Chondrocyte (in vitro differentiated cells): ENCODE data around the gene ATF6. TPM values are rescaled to one million over a fixed set of nuclear protein-coding genes. Genes with fewer than 3 reads are reported as not detected.

ENCODE experiments used
- DNase-seq: peaks from one replicate; pipeline ENCODE4 v3.0.0; 2021; ENCODE audit warnings: mixed read lengths, low spot score
- H3K27ac Mint-ChIP-seq: one replicate; pipeline ENCODE4 v1.8.0; 2021; ENCODE audit warnings: mild to moderate bottlenecking, moderate library complexity, mixed read lengths; ENCODE audit not compliant: unreplicated experiment
- H3K27me3 Mint-ChIP-seq: 2 replicates; pipeline ENCODE4 v1.8.0; 2021; ENCODE audit warnings: low read depth, mixed read lengths
- H3K36me3 Mint-ChIP-seq: 2 replicates; pipeline ENCODE4 v1.8.0; 2021; ENCODE audit warnings: low read depth, mixed read lengths
- H3K4me1 Mint-ChIP-seq: 2 replicates; pipeline ENCODE4 v1.8.0; 2021; ENCODE audit warnings: low read depth, mild to moderate bottlenecking, mixed read lengths
- H3K4me3 Mint-ChIP-seq: one replicate; pipeline ENCODE4 v1.8.0; 2021; ENCODE audit warnings: mild to moderate bottlenecking, moderate library complexity, mixed read lengths; ENCODE audit not compliant: unreplicated experiment
- H3K9me3 Mint-ChIP-seq: 2 replicates; pipeline ENCODE4 v1.8.0; 2021; ENCODE audit warnings: low read depth, mixed read lengths
- CTCF ChIP-seq: fragments of 200-600 bp; sonication (generic); IDR thresholded peaks from 2 replicates; pipeline ENCODE4 v1.5.0; 2021; ENCODE audit warnings: antibody characterized with exemption, mild to moderate bottlenecking, moderate library complexity
- total RNA-seq: library from RNA; stranded (reverse); gene quantifications from 3 replicates; pipeline ENCODE4 v1.2.1, GENCODE V29; 2021

The ATF6 gene
- total RNA-seq, 1 donor from 2014 or later, result 29.1 TPM

- Mint-ChIP-seq H3K9me3 (no peaks in the 10 kb centered on the region), H3K27ac (peak overlapping the region; percentile 7), H3K4me1 (peaks cover 36% of the 10 kb centered on the region), H3K36me3 (peaks cover 13% of the 10 kb centered on the region), H3K27me3 (no peaks in the 10 kb centered on the region), H3K4me3 (no peak overlapping the region)
- no peak for DNase-seq
- no peak for TF ChIP-seq CTCF
Measured at GRCh38 chr1:161940866-161941591, 174.9 kb downstream of the ATF6 start.

- DNase-seq, result no peak
- Mint-ChIP-seq H3K4me1 (peaks cover 44% of the 10 kb centered on the region), H3K27me3 (no peaks in the 10 kb centered on the region), H3K4me3 (no peak overlapping the region), H3K9me3 (peaks cover under 1% of the 10 kb centered on the region), H3K27ac (peak overlapping the region; percentile 63), H3K36me3 (peaks cover 10% of the 10 kb centered on the region)
- no peak for TF ChIP-seq CTCF
Measured at GRCh38 chr1:161941726-161942436, 175.8 kb downstream of the ATF6 start.

- H3K4me3 Mint-ChIP-seq, result no peak overlapping the region
- peaks cover 56% of the 10 kb centered on the region for H3K4me1 Mint-ChIP-seq
- no peak overlapping the region for H3K27ac Mint-ChIP-seq
- peaks cover 13% of the 10 kb centered on the region for H3K36me3 Mint-ChIP-seq
- no peak for TF ChIP-seq CTCF
- H3K9me3 Mint-ChIP-seq, result peaks cover 4% of the 10 kb centered on the region
- no peak for DNase-seq
- H3K27me3 Mint-ChIP-seq, result no peaks in the 10 kb centered on the region
Measured at GRCh38 chr1:161943737-161944136, 177.6 kb downstream of the ATF6 start.

GRCh38 chr1:161944381-161944780, 178.3 kb downstream of the ATF6 start:
- Mint-ChIP-seq H3K27ac (peak overlapping the region; percentile 30), H3K4me3 (no peak overlapping the region), H3K36me3 (peaks cover 13% of the 10 kb centered on the region), H3K9me3 (peaks cover 4% of the 10 kb centered on the region), H3K4me1 (peaks cover 60% of the 10 kb centered on the region), H3K27me3 (no peaks in the 10 kb centered on the region)
- DNase-seq, result no peak
- TF ChIP-seq CTCF, result no peak

- H3K36me3 Mint-ChIP-seq, result peaks cover 13% of the 10 kb centered on the region
- peak overlapping the region; percentile 98 for H3K27ac Mint-ChIP-seq
- H3K4me1 Mint-ChIP-seq, result peaks cover 71% of the 10 kb centered on the region
- DNase-seq, result no peak
- no peak overlapping the region for H3K4me3 Mint-ChIP-seq
- peaks cover 4% of the 10 kb centered on the region for H3K9me3 Mint-ChIP-seq
- no peak for TF ChIP-seq CTCF
- H3K27me3 Mint-ChIP-seq, result no peaks in the 10 kb centered on the region
Measured at GRCh38 chr1:161945306-161946060, 179.4 kb downstream of the ATF6 start.
